Gastrocnemius medialis (tissue), 4 donors: Measurements from ENCODE around the gene TEKT1.
"Not testable (repeated sequence)": the region's sequence is repeated elsewhere in the genome, so short reads cannot be mapped to it uniquely, and the experiment has no call there.

ENCODE experiments used
- POLR2A ChIP-seq, 2 donors: fragments of 450-650 bp; IDR thresholded peaks; one replicate each; pipeline ENCODE4 v1.6.1; 2017; ENCODE audit warnings: antibody characterized with exemption in 2 of 2, mild to moderate bottlenecking in 2 of 2, moderate library complexity in 2 of 2
- TF ChIP-seq, protein P1 (sequence below), 5 experiments: fragments of 450-650 bp in 3 of 5; fragments of 200-600 bp in 2 of 5; sonication (generic) in 2 of 5; IDR thresholded peaks in 4 of 5; conservative IDR thresholded peaks in 1 of 5; 1 replicate in 4 of 5; 2 replicates in 1 of 5; pipeline ENCODE4 v1.5.1; 2016 to 2019; ENCODE audit warnings: antibody characterized with exemption in 5 of 5, mild to moderate bottlenecking in 3 of 5, moderate library complexity in 3 of 5

DNA sequence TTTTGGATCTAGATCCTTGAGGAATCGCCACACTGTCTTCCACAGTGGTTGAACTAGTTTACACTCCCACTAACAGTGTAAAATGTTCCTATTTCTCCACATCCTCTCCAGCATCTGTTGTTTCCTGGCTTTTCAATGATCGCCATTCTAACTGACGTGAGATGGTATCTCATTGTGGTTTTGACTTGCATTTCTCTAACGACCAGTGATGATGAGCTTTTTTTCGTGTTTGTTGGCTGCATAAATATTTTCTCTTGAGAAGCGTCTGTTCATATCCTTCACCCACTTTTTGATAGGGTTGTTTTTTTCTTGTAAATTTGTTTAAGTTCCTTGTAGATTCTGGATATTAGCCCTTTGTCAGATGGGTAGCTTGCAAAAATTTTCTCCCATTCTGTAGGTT is 14.6 kb upstream of the TEKT1 start:
- TF ChIP-seq, protein P1, sequence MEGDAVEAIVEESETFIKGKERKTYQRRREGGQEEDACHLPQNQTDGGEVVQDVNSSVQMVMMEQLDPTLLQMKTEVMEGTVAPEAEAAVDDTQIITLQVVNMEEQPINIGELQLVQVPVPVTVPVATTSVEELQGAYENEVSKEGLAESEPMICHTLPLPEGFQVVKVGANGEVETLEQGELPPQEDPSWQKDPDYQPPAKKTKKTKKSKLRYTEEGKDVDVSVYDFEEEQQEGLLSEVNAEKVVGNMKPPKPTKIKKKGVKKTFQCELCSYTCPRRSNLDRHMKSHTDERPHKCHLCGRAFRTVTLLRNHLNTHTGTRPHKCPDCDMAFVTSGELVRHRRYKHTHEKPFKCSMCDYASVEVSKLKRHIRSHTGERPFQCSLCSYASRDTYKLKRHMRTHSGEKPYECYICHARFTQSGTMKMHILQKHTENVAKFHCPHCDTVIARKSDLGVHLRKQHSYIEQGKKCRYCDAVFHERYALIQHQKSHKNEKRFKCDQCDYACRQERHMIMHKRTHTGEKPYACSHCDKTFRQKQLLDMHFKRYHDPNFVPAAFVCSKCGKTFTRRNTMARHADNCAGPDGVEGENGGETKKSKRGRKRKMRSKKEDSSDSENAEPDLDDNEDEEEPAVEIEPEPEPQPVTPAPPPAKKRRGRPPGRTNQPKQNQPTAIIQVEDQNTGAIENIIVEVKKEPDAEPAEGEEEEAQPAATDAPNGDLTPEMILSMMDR (IDR thresholded peaks at IDR 0.05 in 4 of 5, conservative IDR thresholded peaks at IDR 0.05 in 1 of 5), result not testable (repeated sequence)
- TF ChIP-seq POLR2A (IDR thresholded peaks at IDR 0.05), result not testable (repeated sequence)
